Measurements from ENCODE around the gene PGM2. TPM values are rescaled to one million over a fixed set of nuclear protein-coding genes. Genes with fewer than 3 reads are reported as not detected.

The PGM2 gene
- total RNA-seq, 2 experiments from 2014 or later: 67.4 to 108 TPM

GRCh38 chr4:37802068-37802666 lies 24.3 kb upstream of the PGM2 start:
- no peak for TF ChIP-seq EZH2phosphoT487 (IDR thresholded peaks at IDR 0.05; ENCODE audit: borderline replicate concordance, low read depth, low read length)
- peak; percentile 73 for TF ChIP-seq CTCF (conservative IDR thresholded peaks at IDR 0.05; ENCODE audit: low read length)
- Histone ChIP-seq H3K36me3 (ENCODE audit: insufficient read depth, low read length) (no peaks in the 10 kb centered on the region), H3K4me1 (ENCODE audit: insufficient read depth, low read length, poor library complexity, severe bottlenecking) (peaks cover 24% of the 10 kb centered on the region), H3K4me3 (ENCODE audit: low read depth, low read length, poor library complexity, severe bottlenecking) (no peak overlapping the region), H2AFZ (ENCODE audit: low read length) (no peak overlapping the region), H3K9me2 (ENCODE audit: insufficient read depth, low read length) (no peaks in the 10 kb centered on the region), H4K20me1 (ENCODE audit: insufficient read depth, low read length) (no peaks in the 10 kb centered on the region), H3K27ac (ENCODE audit: low read depth, low read length, poor library complexity, severe bottlenecking) (no peak overlapping the region), H3K79me2 (ENCODE audit: insufficient read depth, low read depth, low read length) (no peaks in the 10 kb centered on the region), H3K4me2 (ENCODE audit: low read length) (no peak overlapping the region), H3K9me3 (ENCODE audit: low read length) (no peaks in the 10 kb centered on the region)
- BruUV-seq (replicated peaks): no TSS peak
- CTCF ChIA-PET (ENCODE audit: unreplicated experiment): interaction anchor here (0.6 to 1.1 kb wide), 3 partner anchors 163 to 219 kb away, joined by 3 to 5 read pairs (median 3); no protein-coding TSS in a partner anchor
- DNase-seq (ENCODE audit: low spot score): peak; percentile 61
- intact Hi-C loops (cut with micrococcal nuclease; ENCODE audit: unreplicated experiment): loop anchor here (1.0 to 10.0 kb wide), 3 partner anchors 199 to 373 kb away; no protein-coding TSS in a partner anchor
- POLR2A ChIA-PET: interaction anchor here (0.7 to 0.9 kb wide), 3 partner anchors 23 to 154 kb away, joined by 4 to 5 read pairs (median 4); no protein-coding TSS in a partner anchor

- TF ChIP-seq EZH2phosphoT487 (IDR thresholded peaks at IDR 0.05; ENCODE audit: borderline replicate concordance, low read depth, low read length): no peak
- TF ChIP-seq CTCF (conservative IDR thresholded peaks at IDR 0.05; ENCODE audit: low read length): peak; percentile 94
- H4K20me1 ChIP-seq (ENCODE audit: insufficient read depth, low read length): no peaks in the 10 kb centered on the region
- peak overlapping the region; percentile 76; the same call in 1 of the 2 replicates for H2AFZ ChIP-seq (ENCODE audit: low read length)
- no peak overlapping the region for H3K4me3 ChIP-seq (ENCODE audit: low read depth, low read length, poor library complexity, severe bottlenecking)
- no peaks in the 10 kb centered on the region for H3K9me2 ChIP-seq (ENCODE audit: insufficient read depth, low read length)
- BruUV-seq (replicated peaks): no TSS peak
- peak; percentile 77 for DNase-seq (ENCODE audit: low spot score)
- intact Hi-C loops (cut with micrococcal nuclease; ENCODE audit: unreplicated experiment): loop anchor here (1.0 to 10.0 kb wide), 4 partner anchors 88 to 371 kb away; partner anchors contain the start of gene TBC1D1
- POLR2A ChIA-PET: interaction anchor here (0.7 to 3.1 kb wide), 6 partner anchors 8 to 234 kb away, joined by 3 to 17 read pairs (median 3); no protein-coding TSS in a partner anchor
- CTCF ChIA-PET (ENCODE audit: unreplicated experiment): interaction anchor here (1.2 kb wide), 1 partner anchor 49 kb away, joined by 4 read pairs; no protein-coding TSS in a partner anchor
- no peaks in the 10 kb centered on the region for H3K36me3 ChIP-seq (ENCODE audit: insufficient read depth, low read length)
- H3K79me2 ChIP-seq (ENCODE audit: insufficient read depth, low read depth, low read length): no peaks in the 10 kb centered on the region
- no peak overlapping the region for H3K4me2 ChIP-seq (ENCODE audit: low read length)
- H3K9me3 ChIP-seq (ENCODE audit: low read length): no peaks in the 10 kb centered on the region
- H3K27ac ChIP-seq (ENCODE audit: low read depth, low read length, poor library complexity, severe bottlenecking): no peak overlapping the region
- peaks cover 24% of the 10 kb centered on the region for H3K4me1 ChIP-seq (ENCODE audit: insufficient read depth, low read length, poor library complexity, severe bottlenecking)
Measured at GRCh38 chr4:37803348-37803973, 23.0 kb upstream of the PGM2 start.

Data from OCI-LY7 (cell line).